Spleen (tissue), 11 donors: ENCODE results near the gene PKP2. TPM values are rescaled to one million over a fixed set of nuclear protein-coding genes. Genes with fewer than 3 reads are reported as not detected.

ENCODE experiments used
- DNase-seq: peaks from one replicate; pipeline ENCODE4 v3.0.0-alpha.2; 2020
- H3K27ac ChIP-seq, 8 donors: fragments of 200-600 bp; sonication (generic) in 7 of 8; 1 replicate in 4 of 8; 2 replicates in 4 of 8; pipeline versions ENCODE4 v1.5.0 to v1.8.0; 2016 to 2021; ENCODE audit warnings: inconsistent platforms in 4 of 8, mild to moderate bottlenecking in 4 of 8, moderate library complexity in 1 of 8
- H3K27me3 ChIP-seq, 7 donors: fragments of 200-600 bp; sonication (generic) in 6 of 7; replicated peaks in 1 of 7; 1 replicate in 4 of 7; 2 replicates in 3 of 7; pipeline versions ENCODE4 v1.5.0 to v1.8.0; 2016 to 2021; ENCODE audit warnings: inconsistent platforms in 3 of 7, mild to moderate bottlenecking in 1 of 7
- H3K36me3 ChIP-seq, 6 donors: fragments of 200-600 bp; sonication (generic) in 5 of 6; 1 replicate in 4 of 6; 2 replicates in 2 of 6; pipeline versions ENCODE4 v1.5.0 to v1.8.0; 2016 to 2021; ENCODE audit warnings: inconsistent platforms in 2 of 6
- H3K4me1 ChIP-seq, 6 donors: fragments of 200-600 bp; sonication (generic) in 5 of 6; 1 replicate in 3 of 6; 2 replicates in 3 of 6; pipeline versions ENCODE4 v1.5.0 to v1.8.0; 2016 to 2021; ENCODE audit warnings: inconsistent platforms in 3 of 6
- H3K4me3 ChIP-seq, 8 donors: fragments of 200-600 bp; sonication (generic) in 7 of 8; 1 replicate in 4 of 8; 2 replicates in 4 of 8; pipeline versions ENCODE4 v1.5.0 to v1.8.0; 2016 to 2021; ENCODE audit warnings: inconsistent platforms in 4 of 8, mild to moderate bottlenecking in 4 of 8, moderate library complexity in 2 of 8
- H3K9me3 ChIP-seq, 8 donors: fragments of 200-600 bp; sonication (generic) in 7 of 8; 1 replicate in 4 of 8; 2 replicates in 4 of 8; pipeline versions ENCODE4 v1.5.0 to v1.8.0; 2016 to 2021; ENCODE audit warnings: inconsistent platforms in 4 of 8
- CTCF ChIP-seq, 11 experiments: fragments of 200-600 bp in 7 of 11; fragments of 450-650 bp in 4 of 11; sonication (generic) in 4 of 11; IDR thresholded peaks in 8 of 11; conservative IDR thresholded peaks in 3 of 11; 1 replicate in 7 of 11; 2 replicates in 4 of 11; pipeline versions ENCODE4 v1.4.0 to v1.8.0; 2016 to 2021; ENCODE audit warnings: antibody characterized with exemption in 11 of 11, inconsistent platforms in 4 of 11, mild to moderate bottlenecking in 1 of 11
- POLR2A ChIP-seq, 3 donors: fragments of 450-650 bp; IDR thresholded peaks; one replicate each; pipeline ENCODE4 v1.5.1; 2017; ENCODE audit warnings: antibody characterized with exemption in 3 of 3, mild to moderate bottlenecking in 1 of 3
- POLR2AphosphoS5 ChIP-seq, 3 donors: sonication (generic); formaldehyde crosslinking; IDR thresholded peaks; one replicate each; pipeline ENCODE4 v1.5.1; 2017; ENCODE audit warnings: antibody characterized with exemption in 3 of 3
- WGBS, 5 donors: extraction: QIAGEN DNeasy Blood & Tissue Kit in 3 of 5; methylation state at CpG; one replicate each; pipeline versions ENCODE4 v1.1.5 to v1.1.7; 2013 to 2018; 5-methylcytosine and 5-hydroxymethylcytosine counted together
- intact Hi-C: fragments of 100-400 bp; cut with DNase I; formaldehyde crosslinking; loops from one replicate; pipeline ENCODE4 v1.15.0; 2023; ENCODE audit warnings: low total_unique reads
- polyA plus RNA-seq, 3 donors: library from polyadenylated mRNA; stranded (reverse); fragments of 200-250 nt; gene quantifications; one replicate each; pipeline ENCODE4 v1.2.1, GENCODE V29; 2013
- total RNA-seq, 7 donors: library from RNA; depleted of rRNA in 3 of 7; stranded (reverse); fragments of >200 nt in 3 of 7; fragmentation: NEBNext Ultra II Directional in 4 of 7; extraction: Animal tissue kit (Norgen Biotek cat#: 25700) in 4 of 7; gene quantifications; one replicate each; pipeline versions ENCODE4 v1.1.0 to v1.2.1, GENCODE V29; 2016 to 2021
- donor health status: healthy with polysubstance abuse.
- donor health status: DM: no; HTN: no; CAD: no; lungs with moderate emphysema.
- donor health status: DM: no; HTN: no; CAD: no.
- donor health status: Bipolar disorder and iron deficiency.
- donor health status: healthy.
- donor health status: DM: no; HTN: no; CAD: no.
- donor health status: DM: yes; HTN: yes; CAD: no.

Gene PKP2
- total and polyA plus RNA-seq, 10 donors, result 1.5 to 10.8 (median 3.3) TPM

- no peak overlapping the region for H3K4me3 ChIP-seq
- no peaks in the 10 kb centered on the region for H3K4me1 ChIP-seq
- H3K9me3 ChIP-seq, result no peaks in the 10 kb centered on the region
- H3K27ac ChIP-seq, result no peak overlapping the region
- WGBS, 5 donors, result 69 to 81% (median 76%) methylated on average over 2 of the region's 2 CpGs
- TF ChIP-seq POLR2A (IDR thresholded peaks at IDR 0.05) (no peak), CTCF (IDR thresholded peaks at IDR 0.05 in 8 of 11, conservative IDR thresholded peaks at IDR 0.05 in 3 of 11) (no peak), POLR2AphosphoS5 (IDR thresholded peaks at IDR 0.05) (no peak)
- no peak for DNase-seq
- H3K27me3 ChIP-seq, result no peaks in the 10 kb centered on the region
- H3K36me3 ChIP-seq, result peaks cover 0 to 12% (median 0%) of the 10 kb centered on the region in 6 donors
- intact Hi-C loops, result no loop called here
These were observed 74.9 kb downstream of the PKP2 start for GRCh38 chr12:32821710-32822109.

DNA sequence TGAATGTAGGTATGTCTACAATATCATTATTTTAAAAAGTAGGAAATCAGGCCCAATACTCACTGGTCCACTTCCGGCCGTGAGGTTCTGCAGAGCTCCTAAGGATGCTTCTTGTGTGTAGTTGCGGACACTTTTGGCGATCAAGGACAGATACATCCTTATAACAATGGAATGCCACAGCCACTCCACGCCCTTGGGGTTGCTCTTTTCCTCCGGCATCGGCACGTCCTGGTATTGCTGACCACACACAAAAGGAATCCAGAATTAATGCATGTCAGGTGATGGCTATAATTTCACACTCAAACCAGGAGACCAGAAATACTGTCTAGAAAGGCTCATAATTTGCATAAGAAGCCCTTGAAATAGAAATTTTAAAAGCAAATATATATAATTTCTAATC is 75.3 kb downstream of the PKP2 start:
- intact Hi-C loops, result no loop called here
- no peak for DNase-seq
- no peaks in the 10 kb centered on the region for H3K27me3 ChIP-seq
- H3K9me3 ChIP-seq, result no peaks in the 10 kb centered on the region
- H3K27ac ChIP-seq, result no peak overlapping the region
- 77 to 87% (median 83%) methylated on average over 8 of the region's 8 CpGs for WGBS, 5 donors
- TF ChIP-seq CTCF (IDR thresholded peaks at IDR 0.05 in 8 of 11, conservative IDR thresholded peaks at IDR 0.05 in 3 of 11) (no peak), POLR2A (IDR thresholded peaks at IDR 0.05) (no peak), POLR2AphosphoS5 (IDR thresholded peaks at IDR 0.05) (no peak)
- no peaks in the 10 kb centered on the region for H3K4me1 ChIP-seq
- H3K36me3 ChIP-seq, result peaks cover 0 to 12% (median 0%) of the 10 kb centered on the region in 6 donors
- H3K4me3 ChIP-seq, result no peak overlapping the region

GRCh38 chr12:32820376-32820931 is 76.1 kb downstream of the PKP2 start:
- H3K4me1 ChIP-seq, result no peaks in the 10 kb centered on the region
- H3K36me3 ChIP-seq, result peaks cover 0 to 12% (median 0%) of the 10 kb centered on the region in 6 donors
- no peaks in the 10 kb centered on the region for H3K9me3 ChIP-seq
- no peak for DNase-seq
- no peak overlapping the region for H3K27ac ChIP-seq
- no peaks in the 10 kb centered on the region for H3K27me3 ChIP-seq
- TF ChIP-seq POLR2A (IDR thresholded peaks at IDR 0.05) (no peak), POLR2AphosphoS5 (IDR thresholded peaks at IDR 0.05) (no peak), CTCF (IDR thresholded peaks at IDR 0.05 in 8 of 11, conservative IDR thresholded peaks at IDR 0.05 in 3 of 11) (no peak)
- WGBS, 5 donors, result 71 to 86% (median 83%) methylated on average over 2 of the region's 2 CpGs
- intact Hi-C loops, result no loop called here
- no peak overlapping the region for H3K4me3 ChIP-seq

GRCh38 chr12:32819424-32819823 is 77.2 kb downstream of the PKP2 start:
- Histone ChIP-seq H3K4me1 (no peaks in the 10 kb centered on the region), H3K36me3 (peaks cover 0 to 12% (median 0%) of the 10 kb centered on the region in 6 donors), H3K27ac (no peak overlapping the region), H3K4me3 (no peak overlapping the region), H3K9me3 (no peaks in the 10 kb centered on the region), H3K27me3 (no peaks in the 10 kb centered on the region)
- intact Hi-C loops, result no loop called here
- DNase-seq, result no peak
- TF ChIP-seq POLR2A (IDR thresholded peaks at IDR 0.05) (no peak), CTCF (IDR thresholded peaks at IDR 0.05 in 8 of 11, conservative IDR thresholded peaks at IDR 0.05 in 3 of 11) (no peak), POLR2AphosphoS5 (IDR thresholded peaks at IDR 0.05) (no peak)
